HepG2 (cell line): ENCODE data around the gene HDAC4. TPM values are rescaled to one million over a fixed set of nuclear protein-coding genes. Genes with fewer than 3 reads are reported as not detected.

Experiments
- ATAC-seq: fragments of 200-7000 bp; cut with Tn5 transposase; 3 replicates; pipeline ENCODE4 v1.9.1; 2020; ENCODE audit warnings: mild to moderate bottlenecking, moderate library complexity
- BruUV-seq: library from RNA; stranded (reverse); fragments of 400-500 nt; replicated peaks from 2 replicates; lab custom pipeline; 2021; lab: Mats Ljungman, UMichigan
- CTCF ChIA-PET: fragments of 300-600 bp; formaldehyde crosslinking; extraction: SDS; loops from one replicate; lab custom pipeline; 2021; ENCODE audit warnings: low total read pairs, inconsistent platforms, low intra/inter-chr PET ratio; lab: Yijun Ruan, JAX
- POLR2A ChIA-PET: fragments of 350-600 bp; sonication (Branson Sonifier 250); formaldehyde crosslinking; loops from one replicate; lab custom pipeline; 2020; ENCODE audit warnings: antibody characterized with exemption, inconsistent platforms; lab: Yijun Ruan, JAX
- DNase-seq: peaks from one replicate; pipeline ENCODE4 v3.0.0-alpha.2; 2015; ENCODE audit warnings: low spot score
- FAIRE-seq: peaks from 3 replicates; lab custom pipeline; 2011; peaks lifted over from hg19 to GRCh38; lab: Jason Lieb, UNC
- H2AFZ ChIP-seq: one replicate; pipeline ENCODE4 v1.6.1; 2011; ENCODE audit warnings: low read length, inconsistent platforms
- H3K27ac ChIP-seq: fragments of 300-600 bp; 3 replicates; pipeline ENCODE4 v1.8.0; 2011; ENCODE audit warnings: mixed run types, mild to moderate bottlenecking, mixed read lengths, low read length, inconsistent platforms; ENCODE audit not compliant: insufficient read depth; ENCODE audit errors: extremely low read length
- H3K27me3 ChIP-seq, 2 experiments: fragments of 200-600 bp in 1 of 2; 2 replicates in 1 of 2; 3 replicates in 1 of 2; pipeline versions ENCODE4 v1.6.0 to v1.8.0; 2011; ENCODE audit warnings: low read length in 2 of 2, mild to moderate bottlenecking in 2 of 2, moderate library complexity in 2 of 2, inconsistent platforms in 1 of 2; ENCODE audit not compliant: insufficient read depth in 2 of 2, control insufficient read depth in 1 of 2
- H3K36me3 ChIP-seq, 2 experiments: fragments of 200-600 bp in 1 of 2; replicated peaks in 1 of 2; 2 replicates in 1 of 2; 3 replicates in 1 of 2; pipeline versions ENCODE4 v1.5.1 to v1.8.0; 2011; ENCODE audit warnings: low read length in 2 of 2, inconsistent platforms in 1 of 2; ENCODE audit not compliant: insufficient read depth in 2 of 2, control insufficient read depth in 1 of 2
- H3K4me1 ChIP-seq: 2 replicates; pipeline ENCODE4 v1.5.1; 2012; ENCODE audit warnings: low read length, inconsistent platforms; ENCODE audit not compliant: insufficient read depth
- H3K4me2 ChIP-seq: 2 replicates; pipeline ENCODE4 v1.6.0; 2011; ENCODE audit warnings: low read depth, low read length, inconsistent platforms
- H3K4me3 ChIP-seq, 3 experiments: fragments of 200-600 bp in 1 of 3; sonication (generic), shearing (Covaris generic) in 1 of 3; replicated peaks in 1 of 3; 2 replicates each; pipeline ENCODE4 v1.5.1; 2011 to 2016; ENCODE audit warnings: low read length in 3 of 3, inconsistent platforms in 2 of 3, low read depth in 2 of 3, mild to moderate bottlenecking in 2 of 3, control low read depth in 1 of 3, mixed read lengths in 1 of 3; ENCODE audit not compliant: insufficient read depth in 1 of 3
- H3K79me2 ChIP-seq: one replicate; pipeline ENCODE4 v1.6.1; 2011; ENCODE audit warnings: low read length, inconsistent platforms; ENCODE audit not compliant: insufficient read depth
- H3K9ac ChIP-seq: 2 replicates; pipeline ENCODE4 v1.6.0; 2011; ENCODE audit warnings: mild to moderate bottlenecking, low read depth, low read length, inconsistent platforms; ENCODE audit not compliant: insufficient read depth
- H3K9me3 ChIP-seq: 2 replicates; pipeline ENCODE4 v1.5.1; 2012; ENCODE audit warnings: mild to moderate bottlenecking, low read length
- H4K20me1 ChIP-seq: 2 replicates; pipeline ENCODE4 v1.6.0; 2011; ENCODE audit warnings: inconsistent platforms, mild to moderate bottlenecking, low read length, moderate library complexity; ENCODE audit not compliant: insufficient read depth
- ATF6 ChIP-seq: sonication (generic); formaldehyde crosslinking; conservative IDR thresholded peaks from 2 replicates; pipeline ENCODE4 v1.4.0; 2020; ENCODE audit warnings: missing genetic modification reagents
- CENPT ChIP-seq: sonication (generic); formaldehyde crosslinking; IDR thresholded peaks from 2 replicates; pipeline ENCODE4 v1.8.0; 2022; ENCODE audit warnings: low read depth, mild to moderate bottlenecking, moderate library complexity, missing genetic modification reagents
- HNF4A ChIP-seq: sonication (generic); formaldehyde crosslinking; IDR thresholded peaks from 2 replicates; pipeline ENCODE4 v1.4.0; 2020; ENCODE audit warnings: missing genetic modification reagents
- NFE2 ChIP-seq: sonication (generic); formaldehyde crosslinking; IDR thresholded peaks from 2 replicates; pipeline ENCODE4 v1.4.0; 2020; ENCODE audit warnings: missing genetic modification reagents
- POLR2A ChIP-seq, 2 experiments: IDR thresholded peaks; 2 replicates each; pipeline ENCODE4 v1.6.1; 2011; ENCODE audit warnings: low read depth in 2 of 2, low read length in 2 of 2, mild to moderate bottlenecking in 1 of 2, moderate library complexity in 1 of 2; ENCODE audit not compliant: insufficient read depth in 1 of 2
- PRPF4 ChIP-seq: fragments of 200-400 bp; formaldehyde crosslinking; IDR thresholded peaks from 2 replicates; pipeline ENCODE4 v1.6.1; 2016; ENCODE audit warnings: low read length, low read depth; ENCODE audit not compliant: poor library complexity, severe bottlenecking
- PTBP1 ChIP-seq: fragments of 200-400 bp; formaldehyde crosslinking; IDR thresholded peaks from 2 replicates; pipeline ENCODE4 v1.6.1; 2018; ENCODE audit warnings: low read length, low read depth; ENCODE audit not compliant: poor library complexity, severe bottlenecking
- SOX6 ChIP-seq, 2 experiments: fragments of 450-650 bp in 1 of 2; sonication (generic) in 1 of 2; formaldehyde crosslinking in 1 of 2; IDR thresholded peaks; 2 replicates each; pipeline versions ENCODE4 v1.4.0 to v1.6.1; 2017 to 2020; ENCODE audit warnings: antibody characterized with exemption in 1 of 2, mild to moderate bottlenecking in 1 of 2, missing genetic modification reagents in 1 of 2
- STAT5B ChIP-seq: sonication (generic); formaldehyde crosslinking; IDR thresholded peaks from 2 replicates; pipeline ENCODE4 v1.4.0; 2020; ENCODE audit warnings: missing genetic modification reagents
- SUZ12 ChIP-seq: fragments of 150-350 bp; IDR thresholded peaks from 2 replicates; pipeline ENCODE4 v1.6.1; 2014; ENCODE audit warnings: low read depth, low read length
- TFE3 ChIP-seq: IDR thresholded peaks from 2 replicates; pipeline ENCODE4 v1.6.1; 2016
- TOE1 ChIP-seq: sonication (generic); formaldehyde crosslinking; IDR thresholded peaks from 2 replicates; pipeline ENCODE4 v1.4.0; 2020; ENCODE audit warnings: mild to moderate bottlenecking, missing genetic modification reagents
- XBP1 ChIP-seq: sonication (generic); formaldehyde crosslinking; IDR thresholded peaks from 2 replicates; pipeline ENCODE4 v1.5.0; 2020; ENCODE audit warnings: missing genetic modification reagents
- ZNF317 ChIP-seq: sonication (generic); formaldehyde crosslinking; IDR thresholded peaks from 2 replicates; pipeline ENCODE4 v1.5.0; 2020; ENCODE audit warnings: mild to moderate bottlenecking, missing genetic modification reagents
- ZNF567 ChIP-seq: sonication (generic); formaldehyde crosslinking; IDR thresholded peaks from 2 replicates; pipeline ENCODE4 v1.8.1; 2023; ENCODE audit warnings: mild to moderate bottlenecking, missing genetic modification reagents, borderline replicate concordance
- ZNF816 ChIP-seq: sonication (generic); formaldehyde crosslinking; IDR thresholded peaks from 2 replicates; pipeline ENCODE4 v1.8.0; 2022; ENCODE audit warnings: missing genetic modification reagents, mild to moderate bottlenecking, borderline replicate concordance
- WGBS: methylation state at CpG from one replicate; pipeline ENCODE4 v1.1.6; 2017; ENCODE audit warnings: low lambda C conversion rate; 5-methylcytosine and 5-hydroxymethylcytosine counted together
- in situ Hi-C: cut with HindIII; loops from 2 replicates; pipeline ENCODE4 v1.10.0; 2017; ENCODE audit warnings: low pct_unique_long_range_greater_than_20kb; ENCODE audit not compliant: extremely low pct_ligation_motif_present
- intact Hi-C: fragments of 100-400 bp; cut with micrococcal nuclease; formaldehyde crosslinking; loops from one replicate; pipeline ENCODE4 v1.10.0; 2022; ENCODE audit not compliant: unreplicated experiment
- polyA plus RNA-seq, 8 experiments: library from polyadenylated mRNA; depleted of rRNA in 3 of 8; stranded (reverse) in 7 of 8; unstranded in 1 of 8; fragments of >200 nt; fragmentation: Illumina TruSeq in 4 of 8; extraction: Trizol in 4 of 8; gene quantifications; 2 replicates each; pipeline versions ENCODE4 v1.2.1 to v1.2.3, GENCODE V29; 2011 to 2016; ENCODE audit warnings: low read depth in 4 of 8, missing spikeins in 1 of 8, mixed read lengths in 1 of 8; ENCODE audit not compliant: insufficient read depth in 1 of 8
- total RNA-seq, 5 experiments: library from RNA; depleted of rRNA; stranded (reverse); fragments of >200 nt; fragmentation: Illumina TruSeq; extraction: Trizol; gene quantifications; 2 replicates each; pipeline ENCODE4 v1.2.3, GENCODE V29; 2016; ENCODE audit warnings: low read depth in 1 of 5
- TF ChIP-seq, protein P1 (sequence below): sonication (generic); formaldehyde crosslinking; IDR thresholded peaks from 2 replicates; pipeline ENCODE4 v1.5.0; 2020; ENCODE audit warnings: missing genetic modification reagents

Gene HDAC4
- total and polyA plus RNA-seq, 2 of the 13 experiments (the other 11 are each of a cell fraction or from before 2014, with no cell fraction given), result 10.1 to 11.5 TPM

GRCh38 chr2:239436669-239437335 is 36.0 kb upstream of the HDAC4 start (continued):
- TF ChIP-seq, protein P1, sequence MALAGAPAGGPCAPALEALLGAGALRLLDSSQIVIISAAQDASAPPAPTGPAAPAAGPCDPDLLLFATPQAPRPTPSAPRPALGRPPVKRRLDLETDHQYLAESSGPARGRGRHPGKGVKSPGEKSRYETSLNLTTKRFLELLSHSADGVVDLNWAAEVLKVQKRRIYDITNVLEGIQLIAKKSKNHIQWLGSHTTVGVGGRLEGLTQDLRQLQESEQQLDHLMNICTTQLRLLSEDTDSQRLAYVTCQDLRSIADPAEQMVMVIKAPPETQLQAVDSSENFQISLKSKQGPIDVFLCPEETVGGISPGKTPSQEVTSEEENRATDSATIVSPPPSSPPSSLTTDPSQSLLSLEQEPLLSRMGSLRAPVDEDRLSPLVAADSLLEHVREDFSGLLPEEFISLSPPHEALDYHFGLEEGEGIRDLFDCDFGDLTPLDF (CRISPR knock-in tag), result no peak
- TF ChIP-seq NFE2 (no peak), TOE1 (CRISPR knock-in tag) (no peak), ZNF317 (CRISPR knock-in tag) (no peak), XBP1 (CRISPR knock-in tag) (no peak), STAT5B (CRISPR knock-in tag) (no peak)

DNA sequence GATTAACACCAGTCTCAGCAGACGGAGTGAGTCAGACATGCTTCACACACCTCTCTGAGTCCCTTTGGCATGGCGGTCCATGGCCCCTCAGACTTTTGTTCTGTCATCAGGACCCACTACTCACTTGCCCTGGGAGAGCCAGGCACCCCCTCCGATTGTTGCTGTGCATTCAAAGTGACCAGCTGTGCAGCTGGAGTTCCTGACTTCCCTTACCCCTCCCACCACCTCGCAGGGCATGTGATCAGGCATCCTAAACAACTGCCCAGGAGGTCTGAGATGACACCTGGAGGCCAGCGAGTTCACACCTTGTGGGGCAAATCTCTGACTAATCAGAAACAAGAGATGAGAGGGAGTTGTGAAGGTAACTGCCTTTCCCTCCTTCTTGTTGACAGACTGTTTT is 35.3 kb upstream of the HDAC4 start:
- CTCF ChIA-PET, result no interaction called here

More for the DNA sequence above, 35.3 kb upstream of the HDAC4 start:
- ATAC-seq, result no peak
- 33% methylated on average over 5 of the region's 5 CpGs for WGBS
- peaks cover 2 to 15% of the 10 kb centered on the region in 2 experiments; a peak in 3 of 5 replicates for H3K27me3 ChIP-seq
- H3K4me1 ChIP-seq, result peaks cover 11% of the 10 kb centered on the region
- TF ChIP-seq PRPF4, result no peak
- TF ChIP-seq TFE3 (CRISPR knock-in tag), result no peak
- TF ChIP-seq POLR2A (IDR thresholded peaks at IDR 0.05; ENCODE audit: insufficient read depth in 1 of 2, low read depth in 2 of 2, low read length in 2 of 2), result no peak
- no peak for TF ChIP-seq HNF4A
- TF ChIP-seq ZNF567 (CRISPR knock-in tag), result no peak
- no peak for TF ChIP-seq ATF6
- no peak for TF ChIP-seq SUZ12
- no peak for TF ChIP-seq CENPT (CRISPR knock-in tag)
- TF ChIP-seq PTBP1, result no peak
- TF ChIP-seq SOX6 (IDR thresholded peaks at IDR 0.05), result no peak
- TF ChIP-seq SOX6 (CRISPR knock-in tag; IDR thresholded peaks at IDR 0.05), result no peak
- no peak for TF ChIP-seq ZNF816 (CRISPR knock-in tag)
- H3K9ac ChIP-seq, result no peak overlapping the region
- BruUV-seq, result no TSS peak
- DNase-seq, result no peak
- H4K20me1 ChIP-seq, result no peaks in the 10 kb centered on the region
- no peaks in the 10 kb centered on the region for H3K9me3 ChIP-seq
- no peak overlapping the region for H3K27ac ChIP-seq
- no peaks in the 10 kb centered on the region for H3K36me3 ChIP-seq
- intact Hi-C loops (no loop called here), in situ Hi-C loops (no loop called here)
- no peak overlapping the region for H3K4me3 ChIP-seq
- no peaks in the 10 kb centered on the region for H3K79me2 ChIP-seq
- H3K4me2 ChIP-seq, result no peak overlapping the region
- POLR2A ChIA-PET, result no interaction called here
- no peak overlapping the region for H2AFZ ChIP-seq
- FAIRE-seq, result no peak
